ENCODE results near the gene VCAN.

DNA sequence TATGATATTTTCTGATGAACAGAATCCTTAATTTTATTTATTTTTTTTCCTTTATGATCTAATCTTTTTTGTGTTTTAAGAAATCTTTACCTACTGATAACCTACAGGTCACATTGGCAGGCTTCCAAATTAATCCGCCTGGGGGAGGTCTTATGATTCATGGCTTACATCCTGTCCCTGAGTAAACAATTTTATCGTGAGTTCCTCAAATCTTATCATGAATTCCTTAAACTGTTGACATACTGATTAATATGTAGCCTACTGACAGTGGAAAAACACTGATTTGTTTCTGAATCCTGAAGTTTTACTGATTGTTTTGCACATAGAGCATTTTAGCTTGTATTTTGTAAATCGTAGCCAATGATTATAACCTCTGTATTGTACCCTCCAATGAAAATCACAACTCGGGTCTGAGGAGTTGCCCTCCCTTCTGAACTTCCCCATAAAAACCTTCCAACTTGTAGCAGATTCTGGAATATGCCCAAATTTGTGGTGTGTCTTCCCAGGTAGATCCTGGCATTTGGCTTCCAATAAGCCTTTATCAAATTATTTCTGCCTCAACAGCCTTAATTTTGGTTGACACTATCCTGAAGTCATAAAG, 105.6 kb downstream of the VCAN start:
- TF ChIP-seq, protein P1, sequence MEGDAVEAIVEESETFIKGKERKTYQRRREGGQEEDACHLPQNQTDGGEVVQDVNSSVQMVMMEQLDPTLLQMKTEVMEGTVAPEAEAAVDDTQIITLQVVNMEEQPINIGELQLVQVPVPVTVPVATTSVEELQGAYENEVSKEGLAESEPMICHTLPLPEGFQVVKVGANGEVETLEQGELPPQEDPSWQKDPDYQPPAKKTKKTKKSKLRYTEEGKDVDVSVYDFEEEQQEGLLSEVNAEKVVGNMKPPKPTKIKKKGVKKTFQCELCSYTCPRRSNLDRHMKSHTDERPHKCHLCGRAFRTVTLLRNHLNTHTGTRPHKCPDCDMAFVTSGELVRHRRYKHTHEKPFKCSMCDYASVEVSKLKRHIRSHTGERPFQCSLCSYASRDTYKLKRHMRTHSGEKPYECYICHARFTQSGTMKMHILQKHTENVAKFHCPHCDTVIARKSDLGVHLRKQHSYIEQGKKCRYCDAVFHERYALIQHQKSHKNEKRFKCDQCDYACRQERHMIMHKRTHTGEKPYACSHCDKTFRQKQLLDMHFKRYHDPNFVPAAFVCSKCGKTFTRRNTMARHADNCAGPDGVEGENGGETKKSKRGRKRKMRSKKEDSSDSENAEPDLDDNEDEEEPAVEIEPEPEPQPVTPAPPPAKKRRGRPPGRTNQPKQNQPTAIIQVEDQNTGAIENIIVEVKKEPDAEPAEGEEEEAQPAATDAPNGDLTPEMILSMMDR (IDR thresholded peaks at IDR 0.05), result no peak
- no peak for TF ChIP-seq REST (IDR thresholded peaks at IDR 0.05; ENCODE audit: insufficient read depth in 1 of 2, low read depth in 2 of 2, low read length in 1 of 2)
- TF ChIP-seq POLR2AphosphoS5 (IDR thresholded peaks at IDR 0.05; ENCODE audit: low read depth, low read length), result no peak
